Right lobe of liver (tissue), 4 donors: ENCODE measurements around the gene POLR1A.

ENCODE experiments used
- POLR2A ChIP-seq: fragments of 450-650 bp; IDR thresholded peaks from one replicate; pipeline ENCODE4 v1.6.1; 2017; ENCODE audit warnings: antibody characterized with exemption, mild to moderate bottlenecking
- TF ChIP-seq, protein P1 (sequence below), 4 donors: fragments of 200-600 bp in 3 of 4; fragments of 450-650 bp in 1 of 4; IDR thresholded peaks; one replicate each; pipeline versions ENCODE4 v1.5.1 to v1.8.0; 2016 to 2022; ENCODE audit warnings: antibody characterized with exemption in 4 of 4, mild to moderate bottlenecking in 2 of 4
- donor health status: DM: no; HTN: no; CAD: no.
- donor health status: DM: no; HTN: no; CAD: no.
- donor health status: DM: no; HTN: yes; CAD: no.

DNA sequence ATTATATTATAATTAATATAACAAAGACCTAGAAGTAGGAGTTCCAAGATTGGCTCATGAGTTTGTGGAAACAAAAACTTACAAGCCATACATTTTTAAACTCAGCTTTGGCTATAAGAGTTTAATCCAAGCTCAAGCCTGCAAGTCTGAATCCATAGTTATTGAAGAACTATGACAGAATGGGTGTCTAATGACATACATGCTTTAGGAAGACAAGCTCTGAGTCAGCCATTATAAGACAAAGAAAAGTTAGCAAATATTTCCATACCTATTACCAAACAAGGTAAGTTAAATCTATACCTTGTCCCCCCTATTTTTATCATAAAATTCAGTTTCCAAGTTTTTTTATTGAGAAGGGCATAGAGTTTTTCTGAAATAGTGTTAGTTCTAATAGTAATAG is 95.6 kb downstream of the POLR1A start:
- TF ChIP-seq, protein P1, sequence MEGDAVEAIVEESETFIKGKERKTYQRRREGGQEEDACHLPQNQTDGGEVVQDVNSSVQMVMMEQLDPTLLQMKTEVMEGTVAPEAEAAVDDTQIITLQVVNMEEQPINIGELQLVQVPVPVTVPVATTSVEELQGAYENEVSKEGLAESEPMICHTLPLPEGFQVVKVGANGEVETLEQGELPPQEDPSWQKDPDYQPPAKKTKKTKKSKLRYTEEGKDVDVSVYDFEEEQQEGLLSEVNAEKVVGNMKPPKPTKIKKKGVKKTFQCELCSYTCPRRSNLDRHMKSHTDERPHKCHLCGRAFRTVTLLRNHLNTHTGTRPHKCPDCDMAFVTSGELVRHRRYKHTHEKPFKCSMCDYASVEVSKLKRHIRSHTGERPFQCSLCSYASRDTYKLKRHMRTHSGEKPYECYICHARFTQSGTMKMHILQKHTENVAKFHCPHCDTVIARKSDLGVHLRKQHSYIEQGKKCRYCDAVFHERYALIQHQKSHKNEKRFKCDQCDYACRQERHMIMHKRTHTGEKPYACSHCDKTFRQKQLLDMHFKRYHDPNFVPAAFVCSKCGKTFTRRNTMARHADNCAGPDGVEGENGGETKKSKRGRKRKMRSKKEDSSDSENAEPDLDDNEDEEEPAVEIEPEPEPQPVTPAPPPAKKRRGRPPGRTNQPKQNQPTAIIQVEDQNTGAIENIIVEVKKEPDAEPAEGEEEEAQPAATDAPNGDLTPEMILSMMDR (IDR thresholded peaks at IDR 0.05), result no peak
- no peak for TF ChIP-seq POLR2A
